ENCODE data around the gene CNFN. TPM values are rescaled to one million over a fixed set of nuclear protein-coding genes. Genes with fewer than 3 reads are reported as not detected.

Gene CNFN
- total RNA-seq, 1 donor from 2014 or later = 0.13 TPM

GRCh38 chr19:42375415-42376176, 14.5 kb downstream of the CNFN start:
- DNase-seq (ENCODE audit: low read depth in 2 of 2) = no peak

- no peak for DNase-seq (ENCODE audit: low read depth in 2 of 2)
Observed at GRCh38 chr19:42374826-42375376, 15.2 kb downstream of the CNFN start.

- no peak for DNase-seq (ENCODE audit: low read depth in 2 of 2)
Observed at GRCh38 chr19:42370626-42371175, 19.4 kb downstream of the CNFN start.

- no peak for DNase-seq (ENCODE audit: low read depth in 2 of 2)
Observed at GRCh38 chr19:42370068-42370520, 20.0 kb downstream of the CNFN start.

GRCh38 chr19:42369433-42370067, 20.5 kb downstream of the CNFN start:
- no peak for DNase-seq (ENCODE audit: low read depth in 2 of 2)

GRCh38 chr19:42368765-42369164, 21.3 kb downstream of the CNFN start:
- no peak for DNase-seq (ENCODE audit: low read depth in 2 of 2)

GRCh38 chr19:42368360-42368759, 21.7 kb downstream of the CNFN start:
- DNase-seq (ENCODE audit: low read depth in 2 of 2) = no peak

GRCh38 chr19:42367929-42368328, 22.2 kb downstream of the CNFN start:
- no peak for DNase-seq (ENCODE audit: low read depth in 2 of 2)

- DNase-seq (ENCODE audit: low read depth in 2 of 2) = no peak
Observed at GRCh38 chr19:42366673-42367072, 23.4 kb downstream of the CNFN start.

GRCh38 chr19:42363614-42364346, 26.3 kb downstream of the CNFN start:
- DNase-seq (ENCODE audit: low read depth in 2 of 2) = no peak

- no peak for DNase-seq (ENCODE audit: low read depth in 2 of 2)
Observed at GRCh38 chr19:42362891-42363440, 27.1 kb downstream of the CNFN start.

- DNase-seq (ENCODE audit: low read depth in 2 of 2) = no peak
Observed at GRCh38 chr19:42362342-42362741, 27.8 kb downstream of the CNFN start.

- no peak for DNase-seq (ENCODE audit: low read depth in 2 of 2)
Observed at GRCh38 chr19:42361545-42361910, 28.6 kb downstream of the CNFN start.

GRCh38 chr19:42360787-42361544, 29.1 kb downstream of the CNFN start:
- DNase-seq (ENCODE audit: low read depth in 2 of 2) = no peak

GRCh38 chr19:42357290-42357689, 32.8 kb downstream of the CNFN start:
- no peak for DNase-seq (ENCODE audit: low read depth in 2 of 2)

GRCh38 chr19:42356686-42357085, 33.4 kb downstream of the CNFN start:
- no peak for DNase-seq (ENCODE audit: low read depth in 2 of 2)

GRCh38 chr19:42355896-42356295, 34.2 kb downstream of the CNFN start:
- no peak for DNase-seq (ENCODE audit: low read depth in 2 of 2)

GRCh38 chr19:42353341-42354015, 36.6 kb downstream of the CNFN start:
- DNase-seq (ENCODE audit: low read depth in 2 of 2) = no peak

- DNase-seq (ENCODE audit: low read depth in 2 of 2) = no peak
Observed at GRCh38 chr19:42352301-42353259, 37.5 kb downstream of the CNFN start.
